Nephron progenitor cell (in vitro differentiated cells): ENCODE measurements around the gene BCLAF1.

ENCODE experiments used
- DNase-seq: peaks from one replicate; pipeline ENCODE4 v3.0.0; 2021
- H3K27ac Mint-ChIP-seq: 2 replicates; pipeline ENCODE4 v1.8.0; 2021; ENCODE audit warnings: mild to moderate bottlenecking, moderate library complexity, mixed read lengths
- H3K27me3 Mint-ChIP-seq: 2 replicates; pipeline ENCODE4 v1.8.0; 2021; ENCODE audit warnings: mild to moderate bottlenecking, low read depth, mixed read lengths; ENCODE audit not compliant: poor library complexity
- H3K36me3 Mint-ChIP-seq: 2 replicates; pipeline ENCODE4 v1.8.0; 2021; ENCODE audit warnings: low read depth, mixed read lengths
- H3K4me1 Mint-ChIP-seq: 2 replicates; pipeline ENCODE4 v1.8.0; 2021; ENCODE audit warnings: mixed read lengths
- H3K4me3 Mint-ChIP-seq: 2 replicates; pipeline ENCODE4 v1.8.0; 2021; ENCODE audit warnings: mild to moderate bottlenecking, moderate library complexity, mixed read lengths
- H3K9me3 Mint-ChIP-seq: 2 replicates; pipeline ENCODE4 v1.8.0; 2021; ENCODE audit warnings: mild to moderate bottlenecking, moderate library complexity, mixed read lengths
- CTCF ChIP-seq: fragments of 200-600 bp; sonication (generic); IDR thresholded peaks from 2 replicates; pipeline ENCODE4 v1.5.0; 2021; ENCODE audit warnings: antibody characterized with exemption

BCLAF1 gene

DNA sequence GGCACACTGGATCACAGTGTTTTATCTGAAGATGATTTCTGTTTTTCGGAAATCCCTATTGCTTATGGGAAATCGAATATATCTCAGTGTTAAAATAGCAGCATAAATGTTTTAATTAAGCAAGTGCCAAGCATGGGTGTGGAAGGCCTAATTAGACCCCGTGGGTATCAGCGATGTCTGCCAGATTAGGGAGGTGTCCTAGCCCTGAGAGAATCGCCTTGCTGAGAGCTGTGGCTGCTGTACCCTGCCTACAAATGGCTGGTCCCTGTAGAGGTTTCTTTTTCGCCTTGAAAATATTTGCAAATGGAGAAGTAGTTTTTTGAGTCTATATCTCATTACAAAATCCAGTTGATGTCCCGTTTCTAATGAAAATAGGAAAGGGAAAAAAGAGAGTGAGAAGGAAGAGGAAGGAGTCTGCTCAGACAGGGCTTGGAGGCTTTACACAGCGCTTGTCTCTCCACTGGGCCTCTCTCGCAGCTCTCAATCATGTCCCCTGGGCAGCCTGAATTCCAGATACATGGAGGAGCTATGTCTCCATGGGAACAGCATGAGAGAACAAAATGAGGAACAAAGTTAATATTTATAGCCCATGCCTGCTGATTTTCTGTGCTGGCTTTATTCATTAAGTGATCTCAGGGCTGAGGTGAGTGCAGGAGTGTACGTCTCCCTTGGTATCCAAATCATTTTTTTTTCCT, 35.2 kb upstream of the BCLAF1 start:
- no peaks in the 10 kb centered on the region for H3K36me3 Mint-ChIP-seq

DNA sequence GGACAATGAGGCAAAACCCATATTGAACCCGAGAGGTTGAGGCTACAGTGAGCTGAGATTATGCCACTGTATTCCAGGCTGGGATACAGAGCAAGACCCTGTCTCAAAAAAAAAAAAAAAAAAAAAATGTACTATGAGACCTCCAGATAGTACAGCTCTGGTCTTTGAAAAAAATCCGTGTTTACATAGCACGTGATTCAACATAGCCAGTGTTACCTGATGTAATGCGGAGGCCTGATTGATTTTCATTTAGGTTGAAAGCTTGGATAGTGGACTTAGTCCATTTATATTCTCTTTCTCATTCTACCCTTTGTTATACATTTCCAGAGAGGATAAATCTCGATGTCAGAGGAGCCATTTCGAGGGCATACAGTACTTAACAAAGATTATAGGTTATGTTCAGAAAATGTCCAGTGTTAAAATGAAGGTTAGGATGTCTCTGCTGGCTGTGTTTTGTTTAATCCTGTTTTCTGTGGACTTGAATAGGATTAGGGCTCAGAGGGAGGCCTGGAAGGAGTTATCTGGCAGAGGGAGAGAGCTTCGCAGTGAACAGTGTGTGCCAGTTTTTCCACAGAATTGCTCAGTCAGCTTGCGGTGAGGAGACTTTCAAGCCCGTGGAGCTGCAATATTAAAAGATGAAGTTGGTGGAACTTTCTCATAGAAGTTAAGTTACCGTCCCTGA, 33.9 kb upstream of the BCLAF1 start:
- H3K9me3 Mint-ChIP-seq: no peaks in the 10 kb centered on the region
- peaks cover 8% of the 10 kb centered on the region for H3K27me3 Mint-ChIP-seq
- H3K4me1 Mint-ChIP-seq: peaks cover 5% of the 10 kb centered on the region
- peak overlapping the region; percentile 7 for H3K27ac Mint-ChIP-seq
- no peak for TF ChIP-seq CTCF
- no peak overlapping the region for H3K4me3 Mint-ChIP-seq
- DNase-seq: no peak
- H3K36me3 Mint-ChIP-seq: no peaks in the 10 kb centered on the region

More for the DNA sequence above, 35.2 kb upstream of the BCLAF1 start:
- Mint-ChIP-seq H3K9me3 (no peaks in the 10 kb centered on the region), H3K27ac (no peak overlapping the region), H3K4me3 (no peak overlapping the region), H3K4me1 (peaks cover 5% of the 10 kb centered on the region), H3K27me3 (peaks cover 6% of the 10 kb centered on the region)
- DNase-seq: no peak
- no peak for TF ChIP-seq CTCF

DNA sequence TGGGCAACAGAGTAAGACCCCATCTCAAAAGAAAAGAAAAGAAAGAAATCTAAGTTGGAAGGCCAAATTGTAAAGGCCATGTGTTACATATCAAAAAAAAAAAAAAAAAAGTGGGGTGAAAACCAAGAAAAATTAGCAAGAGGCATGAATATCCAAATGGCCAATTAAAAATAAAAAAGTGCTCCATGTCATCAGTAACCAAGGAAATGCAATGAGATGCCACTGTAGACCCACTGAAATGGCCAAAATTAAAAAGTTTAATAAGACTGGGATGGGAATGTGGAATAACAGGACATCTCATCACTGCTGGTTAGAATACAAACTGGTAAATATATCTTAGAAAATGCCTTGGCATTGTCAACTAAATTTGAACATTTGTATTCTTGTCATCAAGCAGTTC, 30.1 kb upstream of the BCLAF1 start:
- Mint-ChIP-seq H3K27me3 (peaks cover 16% of the 10 kb centered on the region), H3K9me3 (no peaks in the 10 kb centered on the region)

GRCh38 chr6:136318676-136319075, 29.0 kb upstream of the BCLAF1 start:
- no peak for TF ChIP-seq CTCF
- Mint-ChIP-seq H3K36me3 (no peaks in the 10 kb centered on the region), H3K27ac (no peak overlapping the region), H3K4me1 (peaks cover 2% of the 10 kb centered on the region), H3K4me3 (no peak overlapping the region), H3K9me3 (no peaks in the 10 kb centered on the region), H3K27me3 (peaks cover 24% of the 10 kb centered on the region)
- no peak for DNase-seq

More for the DNA sequence above, 30.1 kb upstream of the BCLAF1 start:
- H3K4me1 Mint-ChIP-seq: peaks cover 5% of the 10 kb centered on the region
- no peak overlapping the region for H3K27ac Mint-ChIP-seq
- no peak for TF ChIP-seq CTCF
- no peak for DNase-seq
- no peaks in the 10 kb centered on the region for H3K36me3 Mint-ChIP-seq
- no peak overlapping the region for H3K4me3 Mint-ChIP-seq

DNA sequence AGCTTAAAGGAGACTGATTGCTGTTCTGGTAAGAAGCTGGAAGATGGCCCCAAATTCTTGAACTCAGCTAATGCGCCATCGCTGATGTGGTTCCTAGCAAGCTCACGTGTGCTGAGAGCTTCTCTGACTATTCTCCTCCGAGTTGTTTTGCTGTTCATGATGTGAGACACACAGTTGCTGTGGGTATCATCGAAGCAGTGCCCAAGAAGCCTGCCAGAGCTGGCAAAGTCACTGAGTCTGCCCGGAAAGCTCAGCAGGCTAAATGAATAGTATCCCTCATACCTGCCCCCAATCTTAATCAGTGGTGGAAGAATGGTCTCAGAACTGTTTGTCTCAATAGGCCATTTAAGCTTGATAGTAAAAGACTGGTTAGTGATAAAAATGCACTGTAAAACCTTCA, 28.3 kb upstream of the BCLAF1 start:
- H3K27ac Mint-ChIP-seq: no peak overlapping the region

More for the DNA sequence above, 28.3 kb upstream of the BCLAF1 start:
- peaks cover 29% of the 10 kb centered on the region for H3K27me3 Mint-ChIP-seq
- TF ChIP-seq CTCF: no peak
- no peaks in the 10 kb centered on the region for H3K36me3 Mint-ChIP-seq
- no peak overlapping the region for H3K4me3 Mint-ChIP-seq
- DNase-seq: no peak
- H3K9me3 Mint-ChIP-seq: no peaks in the 10 kb centered on the region
- H3K4me1 Mint-ChIP-seq: no peaks in the 10 kb centered on the region
